CD4-positive, alpha-beta T cell treated with Interleukin-15 for 4 hours (primary cell): ENCODE data around the gene CLASP2.

ENCODE experiments used
- DNase-seq: peaks from one replicate; pipeline ENCODE4 v3.0.0-alpha.2; 2020; ENCODE audit warnings: low spot score

CLASP2 gene

GRCh38 chr3:33636125-33636850, 81.8 kb downstream of the CLASP2 start:
- DNase-seq, result peak; percentile 21

- DNase-seq, result no peak
These were observed 83.8 kb downstream of the CLASP2 start for GRCh38 chr3:33634262-33634661.

GRCh38 chr3:33629219-33629618, 88.8 kb downstream of the CLASP2 start:
- no peak for DNase-seq

DNA sequence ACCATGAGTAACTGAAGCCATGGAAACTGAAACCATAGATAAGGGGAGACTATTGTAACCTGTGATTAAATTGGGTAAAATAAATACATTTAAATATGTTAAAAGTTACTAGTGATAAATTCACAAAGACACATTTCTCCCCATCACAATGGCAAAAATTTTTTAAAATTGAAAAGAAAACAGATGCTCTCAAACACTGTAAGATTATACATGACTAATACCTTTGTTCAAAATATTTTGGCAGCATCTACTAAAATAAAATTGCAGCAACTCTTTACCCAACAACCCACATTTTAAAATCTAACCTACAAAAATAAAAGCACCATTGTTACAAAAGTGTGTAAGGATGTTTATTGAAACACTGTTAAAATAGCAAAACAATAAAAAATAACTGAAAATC, 93.3 kb downstream of the CLASP2 start:
- no peak for DNase-seq

- no peak for DNase-seq
These were observed 105.0 kb downstream of the CLASP2 start for GRCh38 chr3:33613041-33613440.

DNA sequence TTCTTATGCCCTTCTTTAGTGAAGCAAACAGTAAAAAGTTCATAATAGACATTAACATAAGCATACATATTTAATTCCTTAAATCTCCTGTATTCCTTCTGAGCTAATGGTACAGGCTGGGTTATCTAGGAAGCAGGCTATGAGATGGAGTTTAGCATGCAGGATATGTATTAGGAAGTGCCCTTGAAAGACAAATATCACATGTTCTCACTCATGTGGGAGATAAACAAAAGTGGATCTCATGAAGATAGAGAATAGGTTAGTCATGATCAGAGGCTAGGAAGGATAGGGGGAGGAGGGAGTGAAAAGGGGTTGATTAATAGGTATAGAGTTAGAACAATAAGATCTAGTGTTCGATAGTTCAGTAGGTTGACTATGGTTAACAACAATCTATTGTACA, 105.4 kb downstream of the CLASP2 start:
- DNase-seq, result no peak

- no peak for DNase-seq
These were observed 115.2 kb downstream of the CLASP2 start for GRCh38 chr3:33602829-33603228.

DNA sequence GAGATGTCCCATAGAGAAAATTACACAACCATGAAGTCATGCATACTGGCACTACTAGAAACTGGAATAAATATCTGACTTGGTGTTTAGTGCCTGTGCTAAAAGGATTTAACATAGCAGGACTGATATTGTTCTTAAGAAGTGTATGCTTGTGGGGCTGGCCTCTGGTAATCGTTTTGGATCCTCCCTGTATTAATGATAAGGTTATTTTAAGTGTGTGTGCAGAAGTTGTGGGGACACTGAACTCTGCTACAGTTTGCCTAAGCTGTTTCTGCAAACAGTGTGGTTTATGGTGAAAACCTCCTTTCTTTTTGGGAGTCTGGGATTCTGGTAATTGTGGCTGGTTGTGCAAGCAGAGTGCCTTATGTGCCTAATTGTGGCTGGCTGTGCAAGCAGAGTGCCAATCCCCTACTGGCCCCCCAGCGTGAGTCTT, 120.8 kb downstream of the CLASP2 start:
- DNase-seq, result no peak

DNA sequence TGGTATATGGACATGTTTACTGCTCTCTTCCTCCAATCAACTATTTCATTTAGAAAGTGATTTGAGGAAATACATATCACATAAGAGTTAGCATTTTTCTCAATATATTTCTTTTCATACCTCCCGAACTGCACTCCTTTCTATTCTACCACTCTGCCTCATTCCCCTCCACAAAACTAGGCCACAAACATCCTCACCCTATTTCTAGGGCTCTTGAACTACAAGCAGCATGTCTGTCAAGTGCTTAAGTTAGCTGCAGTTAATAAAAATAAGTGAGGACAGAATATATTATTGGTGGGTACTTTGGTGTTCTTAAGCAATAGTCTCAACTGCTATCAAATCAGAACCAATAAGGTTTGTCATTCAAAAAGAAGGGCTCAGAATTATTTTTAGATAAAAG, 125.1 kb downstream of the CLASP2 start:
- no peak for DNase-seq

- no peak for DNase-seq
These were observed 127.5 kb downstream of the CLASP2 start for GRCh38 chr3:33590541-33590940.

DNA sequence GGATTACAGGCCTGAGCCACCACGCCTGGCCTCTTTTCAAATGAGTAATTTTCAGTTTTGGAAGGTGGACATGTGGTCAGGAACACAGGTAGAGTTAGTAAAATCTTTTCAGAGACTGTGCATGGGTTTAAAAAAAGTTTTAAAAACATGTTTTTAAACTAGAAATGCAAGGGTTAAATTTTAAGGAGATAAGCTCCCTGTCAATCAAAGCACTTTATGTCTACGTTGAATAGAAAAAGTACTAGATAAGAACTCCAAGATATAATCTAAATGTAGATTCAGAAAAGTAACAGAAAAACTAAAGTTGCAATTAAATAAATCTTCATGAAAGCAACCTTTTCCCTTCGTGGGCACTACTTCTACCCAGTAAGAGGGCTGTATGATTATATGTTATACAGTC, 131.7 kb downstream of the CLASP2 start:
- no peak for DNase-seq

GRCh38 chr3:33582234-33582633, 135.8 kb downstream of the CLASP2 start:
- no peak for DNase-seq

DNA sequence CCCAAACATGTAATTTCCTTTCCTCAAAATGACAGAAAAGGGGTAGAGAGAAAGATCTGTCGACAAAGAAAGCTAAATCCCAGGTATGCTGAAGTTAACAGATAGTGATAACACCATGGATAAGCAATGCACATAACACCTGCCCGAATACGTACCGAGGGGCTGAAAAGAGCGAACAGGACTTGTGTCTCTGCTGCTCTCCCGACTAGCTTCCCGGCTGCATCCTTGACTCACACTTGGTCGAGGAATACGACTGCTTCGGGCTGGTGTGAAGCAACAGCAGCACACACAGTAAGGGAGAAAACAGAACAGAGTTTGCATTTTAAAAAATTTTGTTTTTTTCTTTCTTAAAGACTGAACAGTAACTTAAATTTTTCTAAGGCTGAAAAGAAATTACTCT, 136.4 kb downstream of the CLASP2 start:
- DNase-seq, result no peak

GRCh38 chr3:33579840-33580239, 138.2 kb downstream of the CLASP2 start:
- DNase-seq, result no peak

- no peak for DNase-seq
These were observed 138.9 kb downstream of the CLASP2 start for GRCh38 chr3:33579178-33579510.

- no peak for DNase-seq
These were observed 139.5 kb downstream of the CLASP2 start for GRCh38 chr3:33578325-33579177.

- DNase-seq, result no peak
These were observed 140.5 kb downstream of the CLASP2 start for GRCh38 chr3:33577588-33577987.

DNA sequence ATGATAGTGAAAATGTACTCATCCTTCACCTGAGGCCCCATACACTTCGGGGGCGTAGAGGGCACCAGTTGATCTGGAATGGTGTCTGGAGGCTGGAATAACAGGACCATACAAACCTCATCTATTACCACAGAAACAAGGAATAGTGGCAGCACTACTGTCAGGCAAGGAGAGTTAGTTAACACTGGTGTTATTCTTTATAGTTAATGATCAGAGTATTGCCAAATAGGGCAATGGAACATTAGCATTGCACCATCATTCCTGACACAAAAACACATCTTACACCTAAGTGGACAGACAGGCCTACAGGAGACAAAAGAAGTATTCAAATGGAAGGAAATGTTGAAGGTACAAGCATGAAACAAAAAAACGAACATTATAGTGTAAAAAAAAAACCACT, 140.9 kb downstream of the CLASP2 start:
- no peak for DNase-seq

DNA sequence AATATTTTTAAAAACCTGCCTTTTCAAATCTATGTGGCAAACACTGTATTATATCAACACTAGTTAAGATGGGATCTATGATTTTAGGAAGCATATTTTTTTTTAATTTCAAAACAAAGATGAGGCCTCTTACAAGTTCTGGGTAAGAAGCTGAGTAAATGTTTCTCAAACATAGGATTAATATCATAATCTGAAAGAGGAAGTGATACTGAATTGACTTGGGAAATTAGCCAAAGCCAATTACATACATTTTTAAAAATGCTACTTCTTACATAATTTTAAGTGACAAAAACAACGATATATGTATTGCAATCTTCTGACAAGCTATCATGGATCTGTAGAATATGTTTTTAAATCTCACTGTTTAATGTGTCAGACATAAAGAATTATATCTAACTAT, 142.7 kb downstream of the CLASP2 start:
- no peak for DNase-seq

- DNase-seq, result no peak
These were observed 160.2 kb downstream of the CLASP2 start for GRCh38 chr3:33557829-33558228.

- no peak for DNase-seq
These were observed 160.8 kb downstream of the CLASP2 start for GRCh38 chr3:33557279-33557678.

DNA sequence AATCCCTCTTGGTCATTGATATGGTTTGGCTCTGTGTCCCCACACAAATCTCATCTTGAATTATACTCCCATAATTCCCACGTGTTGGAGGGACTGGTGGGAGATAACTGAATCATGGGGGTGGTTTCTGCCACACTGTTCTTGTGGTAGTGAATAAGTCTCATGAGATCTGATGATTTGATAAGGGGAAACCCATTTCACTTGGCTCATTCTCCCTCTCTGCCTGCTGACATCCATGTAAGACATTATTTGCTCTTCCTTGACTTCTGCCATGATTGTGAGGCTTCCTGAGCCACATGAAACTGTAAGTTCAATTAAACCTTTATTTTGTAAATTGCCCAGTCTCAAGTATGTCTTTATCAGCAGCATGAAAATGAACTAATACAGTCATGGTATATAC, 171.0 kb downstream of the CLASP2 start:
- DNase-seq, result no peak

- DNase-seq, result no peak
These were observed 173.9 kb downstream of the CLASP2 start for GRCh38 chr3:33544126-33544525.

- no peak for DNase-seq
These were observed 174.5 kb downstream of the CLASP2 start for GRCh38 chr3:33543601-33544000.
